Neural cell (in vitro differentiated cells): ENCODE data around the gene MICA. TPM values are rescaled to one million over a fixed set of nuclear protein-coding genes. Genes with fewer than 3 reads are reported as not detected.

ENCODE experiments used
- H2AFZ ChIP-seq: fragments of 200-600, 300-800 bp; sonication (generic), shearing (Covaris generic); 2 replicates; pipeline ENCODE4 v1.6.0; 2014; ENCODE audit warnings: low read depth, mild to moderate bottlenecking, antibody characterized with exemption, low read length, moderate library complexity
- H3F3A ChIP-seq: fragments of 200-600 bp; shearing (Covaris generic); 2 replicates; pipeline ENCODE4 v1.6.1; 2016; ENCODE audit warnings: mild to moderate bottlenecking, moderate library complexity, mixed read lengths, antibody characterized with exemption, low read length; ENCODE audit not compliant: insufficient read depth, poor library complexity, severe bottlenecking
- H3K27ac ChIP-seq: fragments of 200-600, 300-800 bp; sonication (generic), shearing (Covaris generic); 2 replicates; pipeline ENCODE4 v1.5.1; 2014; ENCODE audit warnings: mild to moderate bottlenecking, low read length, moderate library complexity
- H3K27me3 ChIP-seq: fragments of 300-800, 200-600 bp; sonication (generic), shearing (Covaris generic); 2 replicates; pipeline ENCODE4 v1.6.0; 2014; ENCODE audit warnings: mild to moderate bottlenecking, low read depth, low read length, moderate library complexity; ENCODE audit not compliant: insufficient read depth
- H3K36me3 ChIP-seq: fragments of 300-800, 200-600 bp; sonication (generic), shearing (Covaris generic); 2 replicates; pipeline ENCODE4 v1.5.1; 2014; ENCODE audit warnings: mild to moderate bottlenecking, antibody characterized with exemption, low read length, moderate library complexity; ENCODE audit not compliant: insufficient read depth
- H3K4me2 ChIP-seq: fragments of 300-800, 200-600 bp; sonication (generic), shearing (Covaris generic); 2 replicates; pipeline ENCODE4 v1.6.0; 2014; ENCODE audit warnings: mild to moderate bottlenecking, low read length
- H3K4me3 ChIP-seq: fragments of 300-800, 200-600 bp; sonication (generic), shearing (Covaris generic); 2 replicates; pipeline ENCODE4 v1.5.1; 2014; ENCODE audit warnings: mild to moderate bottlenecking, low read length, moderate library complexity
- H3K79me2 ChIP-seq: fragments of 200-600 bp; shearing (Covaris generic); replicated peaks from 2 replicates; pipeline ENCODE4 v1.6.0; 2014; ENCODE audit warnings: mild to moderate bottlenecking, low read length, moderate library complexity; ENCODE audit not compliant: insufficient read depth
- H3K9ac ChIP-seq: fragments of 300-800, 200-600 bp; sonication (generic), shearing (Covaris generic); 2 replicates; pipeline ENCODE4 v1.6.1; 2016; ENCODE audit warnings: mild to moderate bottlenecking, low read length, mixed read lengths
- H3K9me2 ChIP-seq: fragments of 200-600 bp; shearing (Covaris generic); 2 replicates; pipeline ENCODE4 v1.6.1; 2016; ENCODE audit warnings: mild to moderate bottlenecking, low read length, mixed read lengths; ENCODE audit not compliant: insufficient read depth
- H3K9me3 ChIP-seq: fragments of 200-600, 300-800 bp; sonication (generic), shearing (Covaris generic); 2 replicates; pipeline ENCODE4 v1.6.1; 2016; ENCODE audit warnings: mild to moderate bottlenecking, mixed run types, low read length, moderate library complexity, mixed read lengths
- H4K20me1 ChIP-seq: fragments of 200-600 bp; shearing (Covaris generic); 2 replicates; pipeline ENCODE4 v1.6.1; 2016; ENCODE audit warnings: mild to moderate bottlenecking, mixed run types; ENCODE audit not compliant: insufficient read depth
- EP300 ChIP-seq: fragments of 450-650 bp; conservative IDR thresholded peaks from 2 replicates; pipeline ENCODE4 v1.6.1; 2014; ENCODE audit warnings: antibody characterized with exemption, mild to moderate bottlenecking, moderate library complexity; ENCODE audit not compliant: poor library complexity, severe bottlenecking
- EZH2 ChIP-seq: fragments of 200-600, 300-800 bp; shearing (Covaris generic), sonication (generic); IDR thresholded peaks from 2 replicates; pipeline ENCODE4 v1.6.1; 2014; ENCODE audit warnings: antibody characterized with exemption, low read length, borderline replicate concordance, mild to moderate bottlenecking; ENCODE audit not compliant: insufficient read depth, poor library complexity, severe bottlenecking
- MXI1 ChIP-seq: fragments of 450-650 bp; conservative IDR thresholded peaks from 2 replicates; pipeline ENCODE4 v1.6.1; 2014; ENCODE audit warnings: antibody characterized with exemption, mild to moderate bottlenecking; ENCODE audit not compliant: poor library complexity, severe bottlenecking
- POLR2AphosphoS5 ChIP-seq: IDR thresholded peaks from 2 replicates; pipeline ENCODE4 v1.6.1; 2012
- RAD21 ChIP-seq: fragments of 450-650 bp; conservative IDR thresholded peaks from 2 replicates; pipeline ENCODE4 v1.6.1; 2014; ENCODE audit warnings: antibody characterized with exemption, mild to moderate bottlenecking, moderate library complexity
- REST ChIP-seq: IDR thresholded peaks from 2 replicates; pipeline ENCODE4 v1.6.1; 2012; ENCODE audit warnings: borderline replicate concordance
- SMC3 ChIP-seq: fragments of 450-650 bp; conservative IDR thresholded peaks from 2 replicates; pipeline ENCODE4 v1.6.1; 2014; ENCODE audit warnings: antibody characterized with exemption, mild to moderate bottlenecking, moderate library complexity; ENCODE audit not compliant: poor library complexity
- TAF1 ChIP-seq: IDR thresholded peaks from 2 replicates; pipeline ENCODE4 v1.6.1; 2012; ENCODE audit warnings: low read depth
- polyA plus RNA-seq: library from polyadenylated mRNA; depleted of rRNA; stranded (reverse); fragments of >200 nt; gene quantifications from 2 replicates; pipeline ENCODE4 v1.2.3, GENCODE V29; 2014
- TF ChIP-seq, protein P1 (sequence below): fragments of 450-650 bp; IDR thresholded peaks from 2 replicates; pipeline ENCODE4 v1.5.1; 2014; ENCODE audit warnings: antibody characterized with exemption, mild to moderate bottlenecking, moderate library complexity; ENCODE audit not compliant: poor library complexity, severe bottlenecking

Gene MICA
- polyA plus RNA-seq, 1 donor from 2014 or later: 0.87 TPM

DNA sequence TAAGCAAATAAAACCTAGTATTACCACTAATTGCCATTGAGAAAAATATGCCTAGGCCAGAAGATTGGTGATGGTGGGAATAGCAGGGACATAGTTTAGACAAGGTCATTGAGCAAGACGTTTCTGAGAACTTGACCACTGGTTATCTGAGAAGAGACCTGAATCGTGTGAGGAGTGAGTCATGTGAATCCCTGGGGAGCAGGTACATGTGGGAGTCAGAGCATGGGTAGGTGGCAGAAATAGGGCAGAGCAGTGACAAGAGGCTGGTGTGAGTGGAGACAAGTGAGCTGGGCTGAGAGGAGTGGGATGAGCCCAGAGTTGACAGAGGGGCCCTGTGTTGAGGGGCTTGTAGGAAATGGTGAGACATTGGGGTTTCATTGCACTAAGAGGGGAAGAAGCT, 16.4 kb downstream of the MICA start:
- Histone ChIP-seq H3K9ac (no peak overlapping the region), H4K20me1 (no peaks in the 10 kb centered on the region), H3K27me3 (no peaks in the 10 kb centered on the region), H3F3A (no peaks in the 10 kb centered on the region), H3K4me2 (no peak overlapping the region), H3K4me3 (no peak overlapping the region), H3K79me2 (no peaks in the 10 kb centered on the region), H3K27ac (no peak overlapping the region), H2AFZ (no peak overlapping the region), H3K9me2 (no peaks in the 10 kb centered on the region), H3K36me3 (no peaks in the 10 kb centered on the region), H3K9me3 (no peaks in the 10 kb centered on the region)
- no peak for TF ChIP-seq TAF1
- no peak for TF ChIP-seq POLR2AphosphoS5
- TF ChIP-seq SMC3: no peak
- no peak for TF ChIP-seq MXI1
- TF ChIP-seq, protein P1, sequence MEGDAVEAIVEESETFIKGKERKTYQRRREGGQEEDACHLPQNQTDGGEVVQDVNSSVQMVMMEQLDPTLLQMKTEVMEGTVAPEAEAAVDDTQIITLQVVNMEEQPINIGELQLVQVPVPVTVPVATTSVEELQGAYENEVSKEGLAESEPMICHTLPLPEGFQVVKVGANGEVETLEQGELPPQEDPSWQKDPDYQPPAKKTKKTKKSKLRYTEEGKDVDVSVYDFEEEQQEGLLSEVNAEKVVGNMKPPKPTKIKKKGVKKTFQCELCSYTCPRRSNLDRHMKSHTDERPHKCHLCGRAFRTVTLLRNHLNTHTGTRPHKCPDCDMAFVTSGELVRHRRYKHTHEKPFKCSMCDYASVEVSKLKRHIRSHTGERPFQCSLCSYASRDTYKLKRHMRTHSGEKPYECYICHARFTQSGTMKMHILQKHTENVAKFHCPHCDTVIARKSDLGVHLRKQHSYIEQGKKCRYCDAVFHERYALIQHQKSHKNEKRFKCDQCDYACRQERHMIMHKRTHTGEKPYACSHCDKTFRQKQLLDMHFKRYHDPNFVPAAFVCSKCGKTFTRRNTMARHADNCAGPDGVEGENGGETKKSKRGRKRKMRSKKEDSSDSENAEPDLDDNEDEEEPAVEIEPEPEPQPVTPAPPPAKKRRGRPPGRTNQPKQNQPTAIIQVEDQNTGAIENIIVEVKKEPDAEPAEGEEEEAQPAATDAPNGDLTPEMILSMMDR: no peak
- TF ChIP-seq EZH2: no peak
- TF ChIP-seq EP300: no peak
- no peak for TF ChIP-seq REST
- TF ChIP-seq RAD21: no peak

- Histone ChIP-seq H3F3A (no peaks in the 10 kb centered on the region), H3K36me3 (no peaks in the 10 kb centered on the region), H3K27ac (no peak overlapping the region), H3K9me2 (no peaks in the 10 kb centered on the region), H3K4me2 (no peak overlapping the region), H4K20me1 (no peaks in the 10 kb centered on the region), H3K79me2 (no peaks in the 10 kb centered on the region), H2AFZ (no peak overlapping the region), H3K9me3 (no peaks in the 10 kb centered on the region), H3K9ac (no peak overlapping the region), H3K27me3 (no peaks in the 10 kb centered on the region), H3K4me3 (no peak overlapping the region)
- TF ChIP-seq SMC3: no peak
- TF ChIP-seq POLR2AphosphoS5: no peak
- TF ChIP-seq TAF1: no peak
- no peak for TF ChIP-seq REST
- no peak for TF ChIP-seq MXI1
- no peak for TF ChIP-seq EP300
- no peak for TF ChIP-seq RAD21
- no peak for TF ChIP-seq EZH2
- TF ChIP-seq, protein P1: no peak
Measured at GRCh38 chr6:31420546-31420945, 17.2 kb downstream of the MICA start.
